ENCODE results near the gene CALB2. TPM values are rescaled to one million over a fixed set of nuclear protein-coding genes. Genes with fewer than 3 reads are reported as not detected.

The CALB2 gene
- total and polyA plus RNA-seq, 2 of the 8 experiments (the other 6 are each of a cell fraction or from before 2014, with no cell fraction given): 1.9 to 2.6 TPM

GRCh38 chr16:71352466-71352865 is 6.1 kb upstream of the CALB2 start:
- WGBS, 2 experiments (ENCODE audit: extremely low coverage in 1 of 2, insufficient coverage in 1 of 2, insufficient read length in 1 of 2, insufficient replicate concordance in 2 of 2, low coverage in 1 of 2, low lambda C conversion rate in 2 of 2, missing lambda C conversion rate in 1 of 2): 84% methylated on average over 3 of the region's 3 CpGs; no CpG with 5 or more reads in 1 of the 2 experiments
- no peaks in the 10 kb centered on the region for H3K79me1 ChIP-seq (ENCODE audit: low read depth, low read length)
- DNase-seq (ENCODE audit: low read depth in 1 of 2, low spot score in 2 of 2): no peak
- no peak overlapping the region for H2AK5ac ChIP-seq (ENCODE audit: low read depth, low read length)
- H2BK20ac ChIP-seq (ENCODE audit: low read length): no peak overlapping the region
- no peak overlapping the region for H3K4me2 ChIP-seq (ENCODE audit: insufficient read depth in 1 of 2, low read depth in 2 of 2, low read length in 2 of 2)
- 0 out of 2 replicates have a peak overlapping the region, but pooled peaks have one; percentile 9 for H2BK12ac ChIP-seq (ENCODE audit: low read depth, low read length)
- no peak overlapping the region for H3K14ac ChIP-seq (ENCODE audit: insufficient read length)
- no peaks in the 10 kb centered on the region for H4K20me1 ChIP-seq (replicated peaks in 1 of 2; ENCODE audit: control insufficient read depth in 1 of 2, insufficient read depth in 2 of 2, low read length in 2 of 2)
- peaks cover 0 to 4% (median 1%) of the 10 kb centered on the region in 4 experiments; a peak in 5 of 7 replicates for H3K4me1 ChIP-seq (replicated peaks in 1 of 4; ENCODE audit: control insufficient read depth in 3 of 4, insufficient read depth in 4 of 4, low read length in 3 of 4)
- H3K36me3 ChIP-seq (ENCODE audit: control insufficient read depth in 2 of 4, insufficient read depth in 4 of 4, low read length in 3 of 4): no peaks in the 10 kb centered on the region
- no peak overlapping the region for H2AFZ ChIP-seq (ENCODE audit: low read length)
- no peak overlapping the region for H3K56ac ChIP-seq (replicated peaks; ENCODE audit: insufficient read length, low read depth, low read length)
- H3K4me3 ChIP-seq (ENCODE audit: extremely low read depth in 1 of 4, insufficient read depth in 2 of 4, low read depth in 3 of 4, low read length in 4 of 4): no peak overlapping the region
- H3K23ac ChIP-seq (ENCODE audit: insufficient read length): no peak overlapping the region
- H2BK5ac ChIP-seq (ENCODE audit: low read depth, low read length): no peak overlapping the region
- H2BK120ac ChIP-seq (replicated peaks; ENCODE audit: low read depth, low read length): no peak overlapping the region
- CTCF ChIA-PET (ENCODE audit: partially characterized antibody): interaction anchor here (0.9 to 2.2 kb wide), 6 partner anchors 10 to 104 kb away, joined by 3 to 10 read pairs (median 4); no protein-coding TSS in a partner anchor
- no peak overlapping the region for H2BK15ac ChIP-seq (ENCODE audit: low read length)
- POLR2A ChIA-PET (ENCODE audit: partially characterized antibody): no interaction called here
- no peak overlapping the region for H3K18ac ChIP-seq (ENCODE audit: extremely low read depth, low read length)
- H3K9ac ChIP-seq (replicated peaks in 1 of 4; ENCODE audit: extremely low read depth in 1 of 4, low read depth in 3 of 4, low read length in 3 of 4): no peak overlapping the region
- no peaks in the 10 kb centered on the region for H3K9me3 ChIP-seq (ENCODE audit: insufficient read depth in 2 of 2, low read depth in 1 of 2, low read length in 1 of 2)
- no peak overlapping the region for H4K5ac ChIP-seq (ENCODE audit: insufficient read length, low read depth, low read length)
- H4K8ac ChIP-seq (ENCODE audit: extremely low read depth, insufficient read depth, low read length): no peak overlapping the region
- H3K23me2 ChIP-seq (ENCODE audit: low read depth, low read length): no peaks in the 10 kb centered on the region
- no peaks in the 10 kb centered on the region for H3K79me2 ChIP-seq (ENCODE audit: control insufficient read depth in 1 of 2, insufficient read depth in 2 of 2, low read length in 2 of 2)
- H3K27me3 ChIP-seq (replicated peaks in 1 of 4; ENCODE audit: control insufficient read depth in 3 of 4, extremely low read depth in 1 of 4, insufficient read depth in 3 of 4, low read length in 3 of 4): peaks cover 0 to under 1% (median 0%) of the 10 kb centered on the region in 4 experiments; a peak in 2 of 7 replicates
- no peak for FAIRE-seq
- no peak overlapping the region for H3K27ac ChIP-seq (ENCODE audit: low read depth, low read length)
- no peak overlapping the region for H3K4ac ChIP-seq (replicated peaks; ENCODE audit: insufficient read length, low read depth, low read length)
- H4K91ac ChIP-seq (replicated peaks; ENCODE audit: insufficient read length, low read length): no peak overlapping the region
- TF ChIP-seq PHF8 (conservative IDR thresholded peaks at IDR 0.05; ENCODE audit: low read depth, low read length): no peak
- TF ChIP-seq SIX5 (IDR thresholded peaks at IDR 0.05; ENCODE audit: low read depth, low read length): no peak
- no peak for TF ChIP-seq BACH1 (IDR thresholded peaks at IDR 0.05; ENCODE audit: low read length)
- TF ChIP-seq SAP30 (IDR thresholded peaks at IDR 0.05; ENCODE audit: insufficient read depth, insufficient replicate concordance, low read length): no peak
- no peak for TF ChIP-seq FOSL1 (IDR thresholded peaks at IDR 0.05; ENCODE audit: insufficient read depth, low read depth, low read length)
- TF ChIP-seq EZH2 (IDR thresholded peaks at IDR 0.05; ENCODE audit: low read depth, low read length, severe bottlenecking): no peak
- TF ChIP-seq CREB1 (IDR thresholded peaks at IDR 0.05): no peak
- TF ChIP-seq ATF2 (IDR thresholded peaks at IDR 0.05; ENCODE audit: low read length): no peak
- no peak for TF ChIP-seq BCL11A (IDR thresholded peaks at IDR 0.05; ENCODE audit: low read depth in 2 of 2, low read length in 2 of 2)
- TF ChIP-seq SIN3A (conservative IDR thresholded peaks at IDR 0.05 in 1 of 2, IDR thresholded peaks at IDR 0.05 in 1 of 2; ENCODE audit: low read depth in 1 of 2, low read length in 2 of 2): no peak
- TF ChIP-seq TAF7 (optimal IDR thresholded peaks at IDR 0.05; ENCODE audit: borderline replicate concordance, low read depth, low read length): no peak
- TF ChIP-seq SIRT6 (IDR thresholded peaks at IDR 0.05; ENCODE audit: low read length): no peak

Measured in H1 (cell line).